ENCODE data around the gene NDUFV1.

NDUFV1 gene

DNA sequence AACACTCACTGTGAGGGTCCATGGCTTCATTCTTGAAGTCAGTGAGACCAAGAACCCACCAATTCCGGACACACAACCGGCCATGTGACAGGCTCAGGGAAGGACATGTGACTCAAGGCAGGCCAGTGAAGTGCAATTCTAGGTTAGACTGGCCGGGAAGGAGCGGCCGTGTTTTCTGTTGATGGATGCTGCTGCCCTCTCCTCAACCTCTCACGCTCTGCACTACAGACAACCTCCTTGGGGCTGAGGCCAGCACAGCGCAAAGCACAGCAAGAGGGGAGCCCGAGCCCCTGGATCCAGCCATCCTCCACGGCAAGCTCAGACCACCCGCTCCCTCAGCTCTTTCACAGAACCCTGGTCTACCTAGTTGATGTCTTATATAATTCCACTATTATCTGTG, 20.2 kb downstream of the NDUFV1 start:
- DNase-seq (ENCODE audit: insufficient read length, low spot score) = no peak
- FAIRE-seq = no peak
- TF ChIP-seq TAF1 (IDR thresholded peaks at IDR 0.05; ENCODE audit: low read depth, low read length) (no peak), POLR2AphosphoS5 (IDR thresholded peaks at IDR 0.05; ENCODE audit: low read depth, low read length) (no peak)

GRCh38 chr11:67627441-67627811, 20.7 kb downstream of the NDUFV1 start:
- DNase-seq (ENCODE audit: insufficient read length, low spot score) (no peak), FAIRE-seq (no peak)
- TF ChIP-seq POLR2AphosphoS5 (IDR thresholded peaks at IDR 0.05; ENCODE audit: low read depth, low read length) (no peak), TAF1 (IDR thresholded peaks at IDR 0.05; ENCODE audit: low read depth, low read length) (no peak), POU2F2 (IDR thresholded peaks at IDR 0.05; ENCODE audit: low read depth, low read length) (no peak), SPI1 (IDR thresholded peaks at IDR 0.05; ENCODE audit: low read depth, low read length) (no peak), POLR2A (IDR thresholded peaks at IDR 0.05; ENCODE audit: low read depth, low read length) (no peak), PAX5 (IDR thresholded peaks at IDR 0.05; ENCODE audit: insufficient read depth, low read length, severe bottlenecking) (no peak)

DNA sequence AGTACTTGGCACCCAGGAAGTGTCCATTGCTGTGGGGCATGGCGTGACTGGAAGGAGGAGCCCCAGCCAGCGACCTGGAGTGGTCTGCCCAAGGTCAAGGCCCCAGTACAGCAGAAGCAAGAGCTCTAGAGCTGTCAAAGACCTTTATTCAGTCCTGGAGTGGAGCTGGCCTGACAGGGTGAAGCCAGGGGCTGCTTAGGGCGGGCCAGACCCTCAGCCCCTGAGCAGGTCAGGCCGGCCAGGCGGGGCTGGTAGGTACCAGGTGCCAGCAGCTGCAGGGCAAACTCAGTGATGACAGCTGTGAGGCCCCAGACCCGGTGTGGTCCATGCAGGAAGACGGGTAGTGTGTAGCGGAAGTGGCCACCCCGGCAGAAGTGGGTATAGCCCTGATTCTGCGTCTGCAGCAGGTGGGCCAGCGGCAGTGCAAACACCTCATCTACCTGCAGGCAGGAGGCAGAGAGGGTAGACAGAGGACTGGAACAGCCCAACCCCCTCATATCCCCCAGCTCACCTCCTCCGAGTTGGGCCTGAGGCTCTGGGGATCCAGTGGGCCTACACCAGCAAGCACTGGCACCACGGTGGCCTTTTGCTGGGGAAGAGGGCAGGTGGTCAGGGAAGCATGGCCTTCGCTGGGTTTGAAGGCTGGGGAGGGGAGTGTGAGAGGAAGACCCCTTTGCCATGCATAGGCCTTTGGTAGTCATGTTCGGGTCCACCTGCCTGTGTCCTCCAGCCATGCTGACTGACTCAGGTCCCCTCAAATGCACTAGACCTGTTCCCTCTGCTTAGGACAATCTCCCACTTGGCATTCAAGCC, 21.3 kb downstream of the NDUFV1 start:
- no peak for FAIRE-seq
- TF ChIP-seq POU2F2 (IDR thresholded peaks at IDR 0.05; ENCODE audit: low read depth, low read length) = no peak
- no peak for TF ChIP-seq POLR2AphosphoS5 (IDR thresholded peaks at IDR 0.05; ENCODE audit: low read depth, low read length)
- TF ChIP-seq TAF1 (IDR thresholded peaks at IDR 0.05; ENCODE audit: low read depth, low read length) = no peak
- no peak for TF ChIP-seq POLR2A (IDR thresholded peaks at IDR 0.05; ENCODE audit: low read depth, low read length)
- no peak for TF ChIP-seq SPI1 (IDR thresholded peaks at IDR 0.05; ENCODE audit: low read depth, low read length)
- TF ChIP-seq PAX5 (IDR thresholded peaks at IDR 0.05; ENCODE audit: insufficient read depth, low read length, severe bottlenecking) = no peak

GRCh38 chr11:67628710-67629385, 22.1 kb downstream of the NDUFV1 start:
- FAIRE-seq (no peak), DNase-seq (ENCODE audit: insufficient read length, low spot score) (no peak)
- TF ChIP-seq POU2F2 (IDR thresholded peaks at IDR 0.05; ENCODE audit: low read depth, low read length) = no peak
- no peak for TF ChIP-seq POLR2A (IDR thresholded peaks at IDR 0.05; ENCODE audit: low read depth, low read length)
- no peak for TF ChIP-seq PAX5 (IDR thresholded peaks at IDR 0.05; ENCODE audit: insufficient read depth, low read length, severe bottlenecking)
- no peak for TF ChIP-seq POLR2AphosphoS5 (IDR thresholded peaks at IDR 0.05; ENCODE audit: low read depth, low read length)
- no peak for TF ChIP-seq TAF1 (IDR thresholded peaks at IDR 0.05; ENCODE audit: low read depth, low read length)
- TF ChIP-seq SPI1 (IDR thresholded peaks at IDR 0.05; ENCODE audit: low read depth, low read length) = no peak

More for the DNA sequence above, 21.3 kb downstream of the NDUFV1 start:
- no peak for DNase-seq (ENCODE audit: insufficient read length, low spot score)

DNA sequence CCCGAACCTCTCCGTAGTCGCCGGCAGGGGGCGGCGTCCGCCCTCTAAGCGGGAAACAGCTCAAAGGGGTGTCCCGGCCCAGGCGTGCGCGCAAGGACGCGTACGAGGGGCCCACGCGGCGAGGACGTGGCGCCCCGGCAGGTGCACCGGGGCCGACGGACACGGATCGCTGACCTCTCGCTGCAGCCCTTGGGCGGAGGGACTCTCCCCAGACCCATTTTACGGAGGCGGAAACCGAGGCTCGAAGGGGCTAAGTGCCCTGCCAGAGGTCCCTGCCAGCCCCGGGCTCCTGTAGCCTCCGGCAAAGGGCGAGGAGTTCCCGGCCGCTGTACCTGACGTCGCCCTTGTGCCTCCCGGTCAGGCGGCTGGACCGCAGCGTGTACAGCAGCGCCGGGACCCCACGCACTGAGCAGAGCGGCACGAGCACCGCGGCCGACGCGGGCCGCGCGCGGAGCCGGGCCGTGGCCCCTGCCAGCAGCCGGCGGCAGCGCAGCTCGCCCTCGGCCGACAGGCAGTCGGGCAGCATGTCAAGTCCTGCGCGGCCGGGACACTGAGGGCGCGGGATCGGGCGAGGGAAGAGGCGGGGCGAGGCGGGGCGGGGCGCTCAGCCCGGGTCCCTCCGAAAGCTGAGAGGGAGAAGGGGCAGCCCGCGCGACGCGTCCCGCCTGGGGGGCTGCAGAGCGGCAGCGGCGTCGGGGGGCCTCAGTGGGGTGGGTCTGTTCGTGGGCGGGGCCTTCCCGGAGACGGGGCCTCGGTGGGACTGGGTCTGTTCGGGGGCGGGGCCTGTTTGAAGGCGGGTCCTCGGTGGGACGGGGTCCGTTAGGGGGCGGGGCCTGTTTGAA, 22.9 kb downstream of the NDUFV1 start, which contains the start of gene NUDT8:
Gene NUDT8 (minus strand): TSS at position 552 of the 842 bp plus-strand sequence. CDS start 26 bp downstream, at position 526.
- TF ChIP-seq POU2F2 (IDR thresholded peaks at IDR 0.05; ENCODE audit: low read depth, low read length) = no peak
- peak; percentile 96 for TF ChIP-seq PAX5 (IDR thresholded peaks at IDR 0.05; ENCODE audit: insufficient read depth, low read length, severe bottlenecking)
- FAIRE-seq = no peak
- peak; percentile 88 for DNase-seq (ENCODE audit: insufficient read length, low spot score)

- DNase-seq (ENCODE audit: insufficient read length, low spot score) (peak; percentile 99), FAIRE-seq (peak; percentile 93)
- TF ChIP-seq PAX5 (IDR thresholded peaks at IDR 0.05; ENCODE audit: insufficient read depth, low read length, severe bottlenecking) = no peak
- no peak for TF ChIP-seq POLR2A (IDR thresholded peaks at IDR 0.05; ENCODE audit: low read depth, low read length)
- no peak for TF ChIP-seq TAF1 (IDR thresholded peaks at IDR 0.05; ENCODE audit: low read depth, low read length)
- no peak for TF ChIP-seq POU2F2 (IDR thresholded peaks at IDR 0.05; ENCODE audit: low read depth, low read length)
- TF ChIP-seq POLR2AphosphoS5 (IDR thresholded peaks at IDR 0.05; ENCODE audit: low read depth, low read length) = no peak
- TF ChIP-seq SPI1 (IDR thresholded peaks at IDR 0.05; ENCODE audit: low read depth, low read length) = no peak
Observed at GRCh38 chr11:67630228-67630942, 23.6 kb downstream of the NDUFV1 start.

GRCh38 chr11:67630943-67631331, 24.2 kb downstream of the NDUFV1 start:
- TF ChIP-seq PAX5 (IDR thresholded peaks at IDR 0.05; ENCODE audit: insufficient read depth, low read length, severe bottlenecking) (no peak), TAF1 (IDR thresholded peaks at IDR 0.05; ENCODE audit: low read depth, low read length) (no peak), POLR2AphosphoS5 (IDR thresholded peaks at IDR 0.05; ENCODE audit: low read depth, low read length) (no peak), SPI1 (IDR thresholded peaks at IDR 0.05; ENCODE audit: low read depth, low read length) (no peak), POLR2A (IDR thresholded peaks at IDR 0.05; ENCODE audit: low read depth, low read length) (no peak), POU2F2 (IDR thresholded peaks at IDR 0.05; ENCODE audit: low read depth, low read length) (no peak)
- DNase-seq (ENCODE audit: insufficient read length, low spot score) (no peak), FAIRE-seq (peak; percentile 23)

- no peak for FAIRE-seq
- no peak for DNase-seq (ENCODE audit: insufficient read length, low spot score)
- no peak for TF ChIP-seq POU2F2 (IDR thresholded peaks at IDR 0.05; ENCODE audit: low read depth, low read length)
Observed at GRCh38 chr11:67631411-67631810, 24.7 kb downstream of the NDUFV1 start.

- DNase-seq (ENCODE audit: insufficient read length, low spot score) (no peak), FAIRE-seq (no peak)
- TF ChIP-seq SPI1 (IDR thresholded peaks at IDR 0.05; ENCODE audit: low read depth, low read length) (no peak), TAF1 (IDR thresholded peaks at IDR 0.05; ENCODE audit: low read depth, low read length) (no peak), POLR2A (IDR thresholded peaks at IDR 0.05; ENCODE audit: low read depth, low read length) (no peak), PAX5 (IDR thresholded peaks at IDR 0.05; ENCODE audit: insufficient read depth, low read length, severe bottlenecking) (no peak), POLR2AphosphoS5 (IDR thresholded peaks at IDR 0.05; ENCODE audit: low read depth, low read length) (no peak), POU2F2 (IDR thresholded peaks at IDR 0.05; ENCODE audit: low read depth, low read length) (no peak)
Observed at GRCh38 chr11:67631853-67632174, 25.1 kb downstream of the NDUFV1 start.

Data from GM12891 (cell line).